OCI-LY7 (cell line): Measurements from ENCODE around the gene ICAM2. TPM values are rescaled to one million over a fixed set of nuclear protein-coding genes. Genes with fewer than 3 reads are reported as not detected.

Experiments
- BruUV-seq: library from RNA; stranded (reverse); fragments of 400-500 nt; replicated peaks from 2 replicates; lab custom pipeline; 2021; lab: Mats Ljungman, UMichigan
- CTCF ChIA-PET: fragments of 300-600 bp; sonication (Branson Sonifier 250); formaldehyde crosslinking; loops from one replicate; lab custom pipeline; 2022; ENCODE audit warnings: antibody characterized with exemption; ENCODE audit not compliant: unreplicated experiment; lab: Charles Lee
- POLR2A ChIA-PET: fragments of 300-600 bp; sonication (Branson Sonifier 250); formaldehyde crosslinking; loops from one replicate; lab custom pipeline; 2022; ENCODE audit warnings: antibody characterized with exemption; lab: Charles Lee
- DNase-seq: peaks from one replicate; pipeline ENCODE4 v3.0.0-alpha.2; 2015; ENCODE audit warnings: low spot score
- H2AFZ ChIP-seq: fragments of 200-600 bp; sonication (generic), shearing (Covaris generic); 2 replicates; pipeline ENCODE4 v1.6.1; 2014; ENCODE audit warnings: mild to moderate bottlenecking, antibody characterized with exemption, low read length, moderate library complexity
- H3K27ac ChIP-seq: fragments of 200-600 bp; sonication (generic); 2 replicates; pipeline ENCODE4 v1.5.1; 2014; ENCODE audit warnings: mixed run types, low read depth, mild to moderate bottlenecking, moderate library complexity, low read length, inconsistent platforms; ENCODE audit not compliant: poor library complexity, severe bottlenecking
- H3K36me3 ChIP-seq: fragments of 200-600 bp; sonication (generic); 2 replicates; pipeline ENCODE4 v1.6.1; 2014; ENCODE audit warnings: mild to moderate bottlenecking, antibody characterized with exemption, low read length, moderate library complexity, mixed read lengths; ENCODE audit not compliant: insufficient read depth
- H3K4me1 ChIP-seq: fragments of 200-600 bp; sonication (generic); 2 replicates; pipeline ENCODE4 v1.5.1; 2014; ENCODE audit warnings: mild to moderate bottlenecking, low read length; ENCODE audit not compliant: insufficient read depth, poor library complexity, severe bottlenecking
- H3K4me2 ChIP-seq: fragments of 200-600 bp; sonication (generic); 2 replicates; pipeline ENCODE4 v1.6.1; 2014; ENCODE audit warnings: mild to moderate bottlenecking, low read length
- H3K4me3 ChIP-seq: fragments of 200-600 bp; sonication (generic); 2 replicates; pipeline ENCODE4 v1.5.1; 2014; ENCODE audit warnings: mild to moderate bottlenecking, low read depth, low read length; ENCODE audit not compliant: poor library complexity, severe bottlenecking
- H3K79me2 ChIP-seq: fragments of 200-600 bp; sonication (generic); 2 replicates; pipeline ENCODE4 v1.6.1; 2016; ENCODE audit warnings: low read depth, mild to moderate bottlenecking, low read length, moderate library complexity, mixed read lengths; ENCODE audit not compliant: insufficient read depth
- H3K9me2 ChIP-seq: fragments of 200-600 bp; sonication (generic); 2 replicates; pipeline ENCODE4 v1.6.1; 2016; ENCODE audit warnings: mild to moderate bottlenecking, low read length, mixed read lengths; ENCODE audit not compliant: insufficient read depth
- H3K9me3 ChIP-seq: fragments of 200-600 bp; sonication (generic); 2 replicates; pipeline ENCODE4 v1.6.1; 2014; ENCODE audit warnings: mild to moderate bottlenecking, mixed run types, low read length, mixed read lengths
- H4K20me1 ChIP-seq: fragments of 200-600 bp; sonication (generic); 2 replicates; pipeline ENCODE4 v1.6.1; 2014; ENCODE audit warnings: mild to moderate bottlenecking, antibody characterized with exemption, low read length, moderate library complexity, mixed read lengths; ENCODE audit not compliant: insufficient read depth
- EZH2phosphoT487 ChIP-seq: fragments of 200-600 bp; sonication (generic); IDR thresholded peaks from 2 replicates; pipeline ENCODE4 v1.6.1; 2018; ENCODE audit warnings: low read depth, borderline replicate concordance, mild to moderate bottlenecking, mixed run types, antibody characterized with exemption, low read length, moderate library complexity, mixed read lengths
- intact Hi-C: fragments of 100-400 bp; cut with micrococcal nuclease; formaldehyde crosslinking; loops from one replicate; pipeline ENCODE4 v1.10.0; 2022; ENCODE audit not compliant: unreplicated experiment
- total RNA-seq, 2 experiments: library from RNA; depleted of rRNA in 1 of 2; stranded (reverse); fragments of >200 nt in 1 of 2; shearing (Covaris generic) in 1 of 2; gene quantifications; 2 replicates each; pipeline ENCODE4 v1.2.3, GENCODE V29; 2014 to 2022
- TF ChIP-seq, protein P1 (sequence below): fragments of 200-600 bp; sonication (generic); conservative IDR thresholded peaks from 2 replicates; pipeline ENCODE4 v1.5.1; 2014; ENCODE audit warnings: mild to moderate bottlenecking, antibody characterized with exemption, low read length, moderate library complexity, mixed read lengths

Gene ICAM2
- total RNA-seq, 2 experiments from 2014 or later = 88.7 to 112 TPM

DNA sequence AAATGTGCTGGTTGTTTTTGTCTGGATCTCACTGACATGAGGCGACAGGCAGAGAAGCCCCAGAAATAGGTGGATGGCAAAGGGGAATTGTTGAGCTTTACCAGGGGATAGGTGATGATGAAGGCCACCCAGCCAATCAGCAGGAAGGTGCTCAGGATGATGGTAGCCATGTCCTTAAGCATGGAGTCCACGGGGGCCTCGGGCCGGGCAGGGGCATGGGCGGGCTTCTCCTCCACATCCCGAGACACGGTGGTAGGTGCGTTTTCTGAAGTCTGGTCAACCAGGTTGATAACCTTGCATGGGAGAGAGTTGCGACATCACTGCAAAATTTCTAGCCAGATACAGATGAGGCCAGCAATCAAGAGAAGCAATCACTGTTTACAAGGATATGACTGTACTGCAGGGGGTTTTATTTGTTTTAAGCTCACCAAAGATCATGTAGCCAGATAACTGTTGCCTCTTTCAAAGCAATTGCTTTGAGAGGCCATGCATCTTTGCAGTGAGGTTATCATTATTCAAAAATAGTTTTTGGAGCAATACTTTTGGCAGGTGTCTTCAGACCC lies 37.3 kb upstream of the ICAM2 start:
- intact Hi-C loops = no loop called here

DNA sequence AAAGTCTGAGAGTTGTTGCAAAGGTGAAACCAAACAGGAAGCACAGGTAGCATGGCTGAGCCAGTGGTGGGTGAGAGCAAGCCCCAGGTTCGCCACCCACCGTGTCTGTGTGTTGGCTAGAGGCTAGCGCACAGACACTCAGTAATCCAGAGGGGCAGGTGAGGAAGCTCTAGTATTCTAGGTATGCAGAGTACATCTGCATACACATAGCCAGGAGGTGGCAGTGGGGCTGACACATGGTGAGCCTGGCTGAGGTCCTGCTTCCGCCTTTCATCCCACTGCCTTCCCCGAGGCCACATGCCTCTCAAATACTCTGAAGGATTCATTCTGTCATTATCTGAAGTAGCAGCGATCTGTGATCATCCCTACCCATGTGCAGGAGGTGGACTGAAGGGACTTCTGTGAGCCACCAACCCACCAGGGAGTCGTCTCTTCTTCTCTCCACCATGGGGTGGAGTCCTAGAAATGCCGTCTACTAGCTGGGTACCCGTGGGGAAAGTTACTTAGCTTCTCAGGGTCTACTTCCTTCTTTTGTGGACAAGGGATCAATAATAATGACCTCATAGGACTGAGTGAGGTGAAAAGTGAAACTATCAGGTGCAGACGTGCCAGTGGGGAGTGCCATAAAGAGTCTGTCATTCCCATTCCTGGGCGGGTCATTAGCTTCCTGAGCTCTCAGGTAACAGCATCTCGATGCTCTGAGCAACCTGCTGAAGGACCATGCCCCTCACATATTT lies 36.0 kb upstream of the ICAM2 start:
- Histone ChIP-seq H3K79me2 (no peaks in the 10 kb centered on the region), H3K36me3 (peaks cover 56% of the 10 kb centered on the region), H4K20me1 (no peaks in the 10 kb centered on the region), H3K9me2 (no peaks in the 10 kb centered on the region), H2AFZ (no peak overlapping the region), H3K27ac (peak overlapping the region; percentile 31), H3K4me1 (peaks cover 54% of the 10 kb centered on the region), H3K4me2 (peak overlapping the region; percentile 16; the same call in 1 of the 2 replicates), H3K9me3 (no peaks in the 10 kb centered on the region), H3K4me3 (no peak overlapping the region)
- TF ChIP-seq EZH2phosphoT487 = no peak
- TF ChIP-seq, protein P1, sequence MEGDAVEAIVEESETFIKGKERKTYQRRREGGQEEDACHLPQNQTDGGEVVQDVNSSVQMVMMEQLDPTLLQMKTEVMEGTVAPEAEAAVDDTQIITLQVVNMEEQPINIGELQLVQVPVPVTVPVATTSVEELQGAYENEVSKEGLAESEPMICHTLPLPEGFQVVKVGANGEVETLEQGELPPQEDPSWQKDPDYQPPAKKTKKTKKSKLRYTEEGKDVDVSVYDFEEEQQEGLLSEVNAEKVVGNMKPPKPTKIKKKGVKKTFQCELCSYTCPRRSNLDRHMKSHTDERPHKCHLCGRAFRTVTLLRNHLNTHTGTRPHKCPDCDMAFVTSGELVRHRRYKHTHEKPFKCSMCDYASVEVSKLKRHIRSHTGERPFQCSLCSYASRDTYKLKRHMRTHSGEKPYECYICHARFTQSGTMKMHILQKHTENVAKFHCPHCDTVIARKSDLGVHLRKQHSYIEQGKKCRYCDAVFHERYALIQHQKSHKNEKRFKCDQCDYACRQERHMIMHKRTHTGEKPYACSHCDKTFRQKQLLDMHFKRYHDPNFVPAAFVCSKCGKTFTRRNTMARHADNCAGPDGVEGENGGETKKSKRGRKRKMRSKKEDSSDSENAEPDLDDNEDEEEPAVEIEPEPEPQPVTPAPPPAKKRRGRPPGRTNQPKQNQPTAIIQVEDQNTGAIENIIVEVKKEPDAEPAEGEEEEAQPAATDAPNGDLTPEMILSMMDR = no peak
- intact Hi-C loops = no loop called here
- peak; percentile 25 for DNase-seq
- no TSS peak for BruUV-seq
- POLR2A ChIA-PET = interaction anchor here (0.5 to 1.5 kb wide), 8 partner anchors 9 to 436 kb away, joined by 3 to 5 read pairs (median 3); partner anchors contain the start of gene ERN1
- CTCF ChIA-PET = interaction anchor here (1.2 to 1.5 kb wide), 4 partner anchors 18 to 77 kb away, joined by 4 to 6 read pairs (median 6); no protein-coding TSS in a partner anchor

More for the DNA sequence above, 37.3 kb upstream of the ICAM2 start:
- Histone ChIP-seq H3K9me2 (no peaks in the 10 kb centered on the region), H3K4me3 (no peak overlapping the region), H3K9me3 (no peaks in the 10 kb centered on the region), H3K4me2 (0 out of 2 replicates have a peak overlapping the region, but pooled peaks have one; percentile 29), H3K4me1 (peaks cover 66% of the 10 kb centered on the region), H3K79me2 (no peaks in the 10 kb centered on the region), H4K20me1 (no peaks in the 10 kb centered on the region), H2AFZ (no peak overlapping the region), H3K27ac (no peak overlapping the region), H3K36me3 (peaks cover 57% of the 10 kb centered on the region)
- ChIA-PET POLR2A (interaction anchor here (0.6 to 1.5 kb wide), 5 partner anchors 10 to 229 kb away, joined by 3 to 5 read pairs (median 3); no protein-coding TSS in a partner anchor), CTCF (interaction anchor here (0.7 to 1.5 kb wide), 2 partner anchors 33 to 76 kb away, joined by 3 to 6 read pairs; no protein-coding TSS in a partner anchor)
- DNase-seq = no peak
- no TSS peak for BruUV-seq
- TF ChIP-seq, protein P1 = no peak
- no peak for TF ChIP-seq EZH2phosphoT487
